NCI-H2196 (cell line): ENCODE measurements around the gene FBXW7.

Experiments
- DNase-seq: peaks from one replicate; lab custom pipeline; 2025; ENCODE audit not compliant: unreplicated experiment; lab: John Stamatoyannopoulos, UW

Gene FBXW7

GRCh38 chr4:152434011-152434410 lies 101.9 kb downstream of the FBXW7 start:
- no peak for DNase-seq

GRCh38 chr4:152431784-152432183 lies 104.1 kb downstream of the FBXW7 start:
- no peak for DNase-seq

- no peak for DNase-seq
Measured at GRCh38 chr4:152431291-152431690, 104.6 kb downstream of the FBXW7 start.

- DNase-seq: no peak
Measured at GRCh38 chr4:152430507-152430906, 105.4 kb downstream of the FBXW7 start.

- no peak for DNase-seq
Measured at GRCh38 chr4:152427981-152428380, 107.9 kb downstream of the FBXW7 start.

GRCh38 chr4:152424977-152425376 lies 110.9 kb downstream of the FBXW7 start:
- DNase-seq: no peak

GRCh38 chr4:152424396-152424795 lies 111.5 kb downstream of the FBXW7 start:
- no peak for DNase-seq

- DNase-seq: no peak
Measured at GRCh38 chr4:152422817-152423320, 113.0 kb downstream of the FBXW7 start.

GRCh38 chr4:152421576-152421975 lies 114.3 kb downstream of the FBXW7 start:
- no peak for DNase-seq

GRCh38 chr4:152419809-152420208 lies 116.1 kb downstream of the FBXW7 start:
- no peak for DNase-seq

GRCh38 chr4:152417673-152418072 lies 118.2 kb downstream of the FBXW7 start:
- no peak for DNase-seq

GRCh38 chr4:152415980-152416379 lies 119.9 kb downstream of the FBXW7 start:
- DNase-seq: no peak

GRCh38 chr4:152408514-152409327 lies 127.2 kb downstream of the FBXW7 start:
- peak; percentile 23 for DNase-seq

GRCh38 chr4:152401424-152401823 lies 134.5 kb downstream of the FBXW7 start:
- no peak for DNase-seq

- no peak for DNase-seq
Measured at GRCh38 chr4:152399246-152399645, 136.6 kb downstream of the FBXW7 start.

GRCh38 chr4:152398060-152398459 lies 137.8 kb downstream of the FBXW7 start:
- no peak for DNase-seq

GRCh38 chr4:152394791-152395190 lies 141.1 kb downstream of the FBXW7 start:
- DNase-seq: no peak

- DNase-seq: no peak
Measured at GRCh38 chr4:152392079-152392478, 143.8 kb downstream of the FBXW7 start.

- DNase-seq: no peak
Measured at GRCh38 chr4:152390216-152390615, 145.7 kb downstream of the FBXW7 start.

GRCh38 chr4:152389359-152389758 lies 146.5 kb downstream of the FBXW7 start:
- DNase-seq: no peak

- DNase-seq: peak; percentile 17
Measured at GRCh38 chr4:152385551-152385950, 150.3 kb downstream of the FBXW7 start.

- DNase-seq: peak; percentile 11
Measured at GRCh38 chr4:152382057-152382785, 153.7 kb downstream of the FBXW7 start.
